HG03159 (cell line): ENCODE results near the gene SMIM35.
"Not testable (repeated sequence)": the region's sequence is repeated elsewhere in the genome, so short reads cannot be mapped to it uniquely, and the experiment has no call there.

Source experiments
- ATAC-seq: cut with Tn5 transposase; IDR thresholded peaks from one replicate; pipeline ENCODE4 v1.9.1; 2021; ENCODE audit warnings: mild to moderate bottlenecking, moderate library complexity; ENCODE audit not compliant: unreplicated experiment

Gene SMIM35

GRCh38 chr11:118082880-118083552 lies 3.7 kb downstream of the SMIM35 start:
- ATAC-seq = no peak

DNA sequence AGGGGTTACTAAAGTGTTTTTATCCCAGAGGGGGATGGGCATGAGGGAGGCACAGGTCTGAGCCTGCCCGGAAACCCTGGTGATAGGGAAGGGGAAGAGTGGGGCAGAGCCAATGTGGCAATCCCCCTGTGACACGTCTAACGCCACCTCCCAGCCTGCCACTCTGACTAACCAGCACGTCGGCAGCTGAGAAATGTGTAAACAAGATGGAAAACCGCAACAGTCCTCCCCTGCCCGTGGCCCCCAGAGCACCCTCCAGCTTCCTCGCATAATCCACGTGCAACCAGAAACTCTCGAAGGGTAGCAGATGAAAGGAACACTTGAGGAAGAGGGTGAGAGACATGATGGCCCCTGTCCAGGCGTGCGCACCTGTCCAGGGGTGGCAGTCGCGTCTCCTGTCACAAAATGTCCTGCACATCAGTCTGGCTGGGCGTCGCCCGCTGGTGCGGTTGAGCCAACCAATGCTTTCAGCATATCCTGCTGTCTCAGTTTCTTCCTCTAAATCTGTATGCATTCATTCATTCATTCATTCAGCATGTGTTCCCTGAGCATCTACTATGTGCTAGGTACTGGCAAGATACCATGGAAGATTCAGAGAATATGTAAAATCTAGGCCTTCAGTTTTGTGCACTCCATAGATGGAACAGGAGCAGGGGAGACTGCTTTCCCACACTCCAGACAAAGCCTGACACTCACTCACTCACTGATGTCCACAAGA lies 5.4 kb downstream of the SMIM35 start:
- no peak for ATAC-seq

DNA sequence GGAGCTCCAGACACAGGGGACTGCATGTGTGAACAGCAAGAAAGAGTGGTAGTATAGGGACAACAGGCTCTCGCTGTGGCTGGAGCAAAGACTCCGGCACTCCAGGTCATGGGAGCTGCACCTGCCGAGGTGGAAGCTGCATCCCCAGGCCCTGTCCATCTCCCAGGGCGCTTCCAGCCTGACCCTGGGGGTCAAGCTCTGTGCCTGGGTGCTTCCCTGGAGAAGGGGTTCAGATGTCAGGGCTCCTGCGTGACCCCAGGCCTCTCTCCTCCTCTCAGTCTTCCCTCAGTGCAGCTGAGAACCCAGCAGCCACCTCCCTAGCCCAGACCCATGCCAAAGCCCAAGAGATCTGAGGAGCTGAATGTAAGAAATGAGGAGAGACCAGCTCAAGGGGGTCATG lies 6.5 kb downstream of the SMIM35 start:
- no peak for ATAC-seq

DNA sequence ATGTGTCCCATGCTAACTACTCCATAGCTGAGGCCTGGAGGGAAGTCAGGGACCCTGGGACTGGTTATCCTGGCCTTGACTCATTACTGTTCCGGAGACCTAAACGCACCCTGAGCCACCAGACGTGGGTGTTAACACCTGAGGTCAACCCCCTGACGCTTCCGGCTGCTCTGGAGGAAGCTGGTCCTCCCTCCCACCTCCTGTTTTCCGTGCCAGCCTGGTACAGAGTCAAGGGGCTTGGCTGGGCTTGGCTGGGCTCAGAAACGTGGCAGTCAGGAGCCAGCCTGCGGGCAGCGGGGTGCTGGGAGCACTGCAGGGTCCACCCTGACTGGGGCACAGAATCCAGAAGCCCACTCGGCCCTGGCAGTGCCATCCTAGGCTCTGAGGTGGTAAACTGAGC lies 7.3 kb downstream of the SMIM35 start:
- no peak for ATAC-seq

- ATAC-seq = no peak
Measured at GRCh38 chr11:118078911-118079411, 7.8 kb downstream of the SMIM35 start.

DNA sequence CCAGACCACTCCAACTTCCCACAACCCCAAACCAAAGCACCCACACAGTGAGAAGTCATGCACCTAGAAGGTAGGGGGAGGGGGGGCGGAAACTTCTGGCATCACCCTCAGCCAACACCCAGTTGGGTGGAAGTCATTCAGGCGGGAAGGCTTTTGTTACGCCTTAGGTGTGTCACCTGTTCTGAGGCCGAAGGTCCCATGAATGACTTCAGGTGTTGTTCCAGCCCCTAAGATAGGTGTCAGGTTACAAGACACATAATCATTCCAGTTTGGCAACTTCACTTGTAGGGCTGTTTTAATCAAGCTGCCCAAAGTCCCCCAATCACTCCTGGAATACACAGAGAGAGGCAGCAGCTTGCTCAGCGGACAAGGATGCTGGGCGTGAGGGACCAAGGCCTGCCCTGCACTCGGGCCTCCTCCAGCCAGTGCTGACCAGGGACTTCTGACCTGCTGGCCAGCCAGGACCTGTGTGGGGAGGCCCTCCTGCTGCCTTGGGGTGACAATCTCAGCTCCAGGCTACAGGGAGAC lies 9.9 kb downstream of the SMIM35 start, which contains the start of gene TMPRSS4:
Gene TMPRSS4 (plus strand): TSS at position 325 of the 528 bp plus-strand sequence. CDS start 225 bp downstream, outside the sequence.
- no peak for ATAC-seq

- ATAC-seq = no peak
Measured at GRCh38 chr11:118074785-118075184, 12.0 kb downstream of the SMIM35 start.

DNA sequence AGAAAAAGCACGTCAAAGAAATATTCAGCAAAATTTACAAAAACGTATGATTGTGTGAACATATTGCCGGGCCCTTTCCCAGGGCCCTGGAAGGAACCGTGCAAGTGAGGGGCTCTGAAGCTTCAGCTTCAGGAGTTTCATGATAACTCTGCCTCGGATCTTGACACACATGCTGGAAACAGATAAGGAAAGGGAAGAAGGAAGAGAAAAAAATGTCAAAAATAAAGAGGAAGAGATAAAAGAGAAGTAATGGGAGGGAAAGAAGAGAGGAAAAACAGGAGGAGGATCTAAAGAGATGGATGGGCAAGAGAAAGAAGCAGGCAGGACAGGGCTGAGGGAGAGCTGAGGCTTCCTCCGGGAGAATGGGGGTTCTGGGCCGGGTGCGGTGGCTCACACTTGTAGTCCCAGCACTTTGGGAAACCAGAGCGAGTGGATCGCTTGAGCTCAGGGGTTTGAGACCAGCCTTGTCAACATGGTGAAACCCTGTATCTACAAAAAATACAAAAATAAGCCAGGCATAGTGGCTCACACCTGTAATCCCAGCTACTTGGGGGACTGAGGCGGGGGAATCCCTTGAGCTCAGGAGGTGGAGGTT lies 12.6 kb downstream of the SMIM35 start:
- no peak for ATAC-seq

- ATAC-seq = no peak
Measured at GRCh38 chr11:118073554-118073953, 13.2 kb downstream of the SMIM35 start.

DNA sequence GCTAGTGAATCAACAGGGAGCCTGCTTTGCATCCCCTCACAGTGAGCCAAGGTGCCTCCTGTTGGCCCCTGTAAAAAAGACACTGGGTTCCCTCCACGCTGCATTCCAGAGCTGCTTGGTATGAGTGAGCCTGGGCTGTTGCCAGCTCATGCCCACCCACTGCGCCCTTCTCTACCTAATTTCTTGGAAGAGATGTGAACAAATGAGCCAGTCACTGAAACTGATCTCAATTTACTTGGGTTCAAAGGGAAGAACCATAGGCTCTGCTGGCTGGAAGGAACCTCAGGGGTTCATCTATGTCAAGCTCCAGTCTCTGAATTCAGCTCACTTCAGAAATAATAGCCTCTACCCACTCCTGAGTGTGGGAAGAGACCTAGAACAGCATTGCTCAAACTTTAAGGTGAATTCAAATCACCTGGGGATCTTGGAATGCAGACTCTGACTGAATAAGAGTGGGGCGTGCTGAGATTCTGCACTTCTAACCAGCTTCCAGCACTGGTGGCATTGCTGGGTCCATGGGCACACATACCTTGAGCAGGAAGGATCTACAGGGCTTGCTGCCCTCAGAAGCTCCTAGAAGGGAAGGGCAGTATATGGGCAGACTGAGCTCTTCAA lies 15.2 kb downstream of the SMIM35 start:
- no peak for ATAC-seq

GRCh38 chr11:118068945-118069612 lies 17.7 kb downstream of the SMIM35 start:
- no peak for ATAC-seq

DNA sequence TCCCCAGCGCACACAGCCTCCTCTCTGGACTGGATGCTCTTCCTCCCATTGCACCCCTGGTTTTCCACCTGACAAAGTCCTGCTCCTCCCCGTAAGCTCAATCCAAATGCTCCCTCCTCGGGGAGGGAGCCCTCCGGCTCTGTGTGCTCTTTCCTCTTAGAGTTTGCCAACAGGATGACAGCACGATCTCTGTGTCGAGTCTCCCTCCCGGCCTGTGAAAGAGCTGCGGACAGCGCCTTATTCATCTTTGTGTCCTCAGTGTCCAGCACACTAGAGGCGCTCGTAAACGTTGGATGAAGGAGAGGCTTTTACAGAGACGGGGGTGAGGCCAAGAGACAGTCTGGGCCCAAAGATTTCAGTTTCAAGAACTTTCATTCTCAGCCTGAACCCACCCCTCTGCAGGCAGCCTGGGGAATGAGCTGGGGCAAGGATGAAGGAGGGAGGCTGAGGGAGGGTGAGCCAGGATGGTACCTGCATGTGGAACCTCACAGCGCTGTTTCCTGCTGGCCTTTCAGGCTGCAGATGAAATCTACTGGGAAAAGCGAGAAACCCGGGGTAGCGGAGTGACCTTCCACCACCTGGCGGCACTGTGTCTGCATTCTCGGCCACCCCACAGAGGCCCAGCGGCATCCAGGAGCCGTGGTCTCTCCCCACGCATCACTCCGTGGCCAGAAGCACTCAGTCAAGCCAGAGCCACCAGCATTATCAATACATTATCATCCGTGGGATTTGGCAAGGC lies 18.4 kb downstream of the SMIM35 start:
- no peak for ATAC-seq

- no peak for ATAC-seq
Measured at GRCh38 chr11:118067006-118067405, 19.8 kb downstream of the SMIM35 start.

- no peak for ATAC-seq
Measured at GRCh38 chr11:118065384-118065783, 21.4 kb downstream of the SMIM35 start.

DNA sequence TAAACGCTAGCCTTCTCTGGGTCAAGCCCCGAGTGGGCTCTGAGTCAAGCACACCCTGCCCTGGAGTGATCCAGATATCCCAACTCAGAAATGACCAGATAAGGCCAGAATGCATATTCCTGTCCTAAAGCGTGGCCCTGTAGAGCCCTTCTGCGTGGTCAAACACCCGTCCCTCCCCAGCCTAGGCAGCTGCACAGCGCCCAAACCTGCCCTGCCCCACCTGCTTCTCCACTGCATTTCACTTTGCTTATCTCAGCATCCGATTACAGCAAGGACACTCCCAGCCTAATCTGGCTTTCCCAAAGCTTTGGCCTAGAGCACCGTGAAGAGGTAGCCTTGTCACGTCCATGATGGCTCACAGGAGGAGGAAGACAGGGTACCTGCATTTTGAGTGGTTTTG lies 21.8 kb downstream of the SMIM35 start:
- ATAC-seq = no peak

GRCh38 chr11:118062631-118063030 lies 24.1 kb downstream of the SMIM35 start:
- ATAC-seq = not testable (repeated sequence)

GRCh38 chr11:118062181-118062580 lies 24.6 kb downstream of the SMIM35 start:
- not testable (repeated sequence) for ATAC-seq

DNA sequence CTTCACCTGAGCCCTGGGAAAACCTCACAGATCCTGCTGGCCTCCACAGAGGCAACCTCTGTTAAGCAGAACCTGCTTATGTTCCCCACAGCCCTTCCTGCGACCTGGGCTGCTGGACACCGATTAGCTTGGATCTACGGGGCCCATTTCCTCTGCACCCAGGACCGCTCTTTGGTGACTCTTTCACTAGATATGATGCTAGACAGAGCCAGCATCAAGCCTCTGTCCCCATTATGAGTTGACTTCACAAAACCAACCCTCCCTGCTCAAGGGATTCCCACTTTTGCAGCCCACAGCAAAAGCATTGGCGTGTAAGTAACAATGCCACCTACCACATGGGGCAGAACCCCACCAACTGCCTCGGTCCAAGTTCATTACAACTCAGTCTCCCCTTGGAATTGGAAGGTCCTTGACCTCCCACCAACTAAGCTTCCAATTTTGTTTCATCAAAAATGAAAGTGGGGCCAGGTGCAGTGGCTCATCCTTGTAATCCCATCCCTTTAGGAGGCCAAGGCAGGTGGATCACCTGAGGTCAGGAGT lies 25.1 kb downstream of the SMIM35 start:
- ATAC-seq = no peak

GRCh38 chr11:118060869-118061268 lies 25.9 kb downstream of the SMIM35 start:
- no peak for ATAC-seq
